CD4-positive, alpha-beta T cell (primary cell): Measurements from ENCODE around the gene PLA2G15. TPM values are rescaled to one million over a fixed set of nuclear protein-coding genes. Genes with fewer than 3 reads are reported as not detected.
A peak's percentile ranks its signal among the peaks of the same experiment; 100 is the strongest.

Experiments
- ATAC-seq: fragments of 200-7000 bp; cut with Tn5 transposase; one replicate; pipeline ENCODE4 v1.10.0; 2022; ENCODE audit warnings: mild to moderate bottlenecking; ENCODE audit not compliant: poor library complexity
- CTCF ChIA-PET: fragments of 350-600 bp; sonication (Branson Sonifier 250); formaldehyde crosslinking; loops from one replicate; lab custom pipeline; 2021; ENCODE audit warnings: antibody characterized with exemption, inconsistent platforms; lab: Charles Lee
- POLR2A ChIA-PET: fragments of 350-600 bp; sonication (Branson Sonifier 250); formaldehyde crosslinking; loops from one replicate; lab custom pipeline; 2021; ENCODE audit warnings: antibody characterized with exemption, inconsistent platforms; lab: Charles Lee
- DNase-seq, 14 experiments: peaks; one replicate each; pipeline ENCODE4 v3.0.0-alpha.2; 2013 to 2020; ENCODE audit warnings: mixed read lengths in 2 of 14
- H3K27ac ChIP-seq, 2 donors: one replicate each; pipeline versions ENCODE4 v1.5.1 to v1.7.0; 2013; ENCODE audit warnings: low read length in 2 of 2, low read depth in 1 of 2, mild to moderate bottlenecking in 1 of 2
- H3K27me3 ChIP-seq, 2 experiments: 1 replicate in 1 of 2; 2 replicates in 1 of 2; pipeline versions ENCODE4 v1.6.1 to v1.7.0; 2013; ENCODE audit warnings: low read length in 2 of 2, control low read depth in 1 of 2, mild to moderate bottlenecking in 1 of 2, moderate library complexity in 1 of 2; ENCODE audit not compliant: insufficient read depth in 2 of 2, control insufficient read depth in 1 of 2
- H3K36me3 ChIP-seq: one replicate; pipeline ENCODE4 v1.6.1; 2013; ENCODE audit warnings: low read length, control low read depth; ENCODE audit not compliant: insufficient read depth
- H3K4me1 ChIP-seq: one replicate; pipeline ENCODE4 v1.6.1; 2013; ENCODE audit warnings: low read length, control low read depth; ENCODE audit not compliant: insufficient read depth
- H3K4me3 ChIP-seq: one replicate; pipeline ENCODE4 v1.5.1; 2013; ENCODE audit warnings: mild to moderate bottlenecking, low read length, moderate library complexity
- H3K9me3 ChIP-seq, 2 experiments: 1 replicate in 1 of 2; 2 replicates in 1 of 2; pipeline versions ENCODE4 v1.6.1 to v1.7.0; 2013; ENCODE audit warnings: low read length in 2 of 2, mild to moderate bottlenecking in 2 of 2, control low read depth in 1 of 2, moderate library complexity in 1 of 2; ENCODE audit not compliant: control insufficient read depth in 1 of 2, insufficient read depth in 1 of 2
- H3K27ac Mint-ChIP-seq: one replicate; pipeline ENCODE4 v1.8.0; 2020; ENCODE audit warnings: mixed read lengths
- H3K27me3 Mint-ChIP-seq: one replicate; pipeline ENCODE4 v1.8.0; 2021; ENCODE audit warnings: mixed read lengths
- H3K36me3 Mint-ChIP-seq: one replicate; pipeline ENCODE4 v1.8.0; 2021; ENCODE audit warnings: low read depth, mixed read lengths
- H3K4me1 Mint-ChIP-seq: one replicate; pipeline ENCODE4 v1.8.0; 2021; ENCODE audit warnings: low read depth, mixed read lengths
- H3K4me3 Mint-ChIP-seq: one replicate; pipeline ENCODE4 v1.8.0; 2020; ENCODE audit warnings: mild to moderate bottlenecking, mixed read lengths
- H3K9me3 Mint-ChIP-seq: one replicate; pipeline ENCODE4 v1.8.0; 2020; ENCODE audit warnings: mixed read lengths
- CTCF ChIP-seq: fragments of 200-600 bp; IDR thresholded peaks from one replicate; pipeline ENCODE4 v1.8.0; 2022; ENCODE audit warnings: antibody characterized with exemption, mild to moderate bottlenecking
- intact Hi-C, 2 experiments: fragments of 100-400 bp; cut with DNase I in 1 of 2; cut with micrococcal nuclease in 1 of 2; formaldehyde crosslinking; loops; one replicate each; pipeline versions ENCODE4 v1.15.1 to v1.9.0; 2023 to 2025; cut with DNase I, micrococcal nuclease
- total RNA-seq, 174 experiments: library from RNA in 2 of 174; stranded (reverse) in 2 of 174; gene quantifications; one replicate each; pipeline ENCODE4 v1.2.3 and lab custom pipeline; 2021 to 2026

PLA2G15 gene
- total RNA-seq, 2 experiments from 2014 or later: 4.3 to 4.7 TPM

- intact Hi-C loops: loop anchor here (2.0 kb wide), 3 partner anchors 13 to 21 kb away; partner anchors contain the start of gene SLC7A6 (in 1 of the 2)
- H3K27ac Mint-ChIP-seq: peak overlapping the region; percentile 87
These were observed 40.5 kb downstream of the PLA2G15 start for GRCh38 chr16:68285683-68286082.

GRCh38 chr16:68286153-68287074, 41.2 kb downstream of the PLA2G15 start:
- no peaks in the 10 kb centered on the region for H3K27me3 ChIP-seq
- H3K4me1 Mint-ChIP-seq: peaks cover 94% of the 10 kb centered on the region
- H3K9me3 Mint-ChIP-seq: no peaks in the 10 kb centered on the region
- POLR2A ChIA-PET: interaction anchor here (0.6 to 14.1 kb wide), 12 partner anchors 8 to 938 kb away, joined by 3 to 271 read pairs (median 6); partner anchors contain the start of genes PRMT7, SLC7A6 and SLC7A6OS
- peak overlapping the region; percentile 20 for H3K4me3 ChIP-seq
- peaks cover 40% of the 10 kb centered on the region for H3K36me3 ChIP-seq
- peak overlapping the region; percentile 87 for H3K27ac Mint-ChIP-seq
- no peaks in the 10 kb centered on the region for H3K27me3 Mint-ChIP-seq
- H3K4me1 ChIP-seq: peaks cover 100% of the 10 kb centered on the region
- no peak for TF ChIP-seq CTCF
- peaks cover 83% of the 10 kb centered on the region for H3K36me3 Mint-ChIP-seq
- ATAC-seq (peak; percentile 60), DNase-seq (peak in 6 of 14 experiments; percentile 20 to 82 (median 62))
- no peaks in the 10 kb centered on the region for H3K9me3 ChIP-seq
- CTCF ChIA-PET: interaction anchor here (0.7 to 23.0 kb wide), 7 partner anchors 10 to 183 kb away, joined by 3 to 278 read pairs (median 7); partner anchors contain the start of gene SLC7A6
- peak overlapping the region; percentile 73 for H3K4me3 Mint-ChIP-seq
- intact Hi-C loops: loop anchor here (1.0 to 2.0 kb wide), 3 partner anchors 14 to 21 kb away; no protein-coding TSS in a partner anchor
- peak overlapping the region; percentile 73 to 80 for H3K27ac ChIP-seq

More at GRCh38 chr16:68285683-68286082, 40.5 kb downstream of the PLA2G15 start:
- Mint-ChIP-seq H3K36me3 (peaks cover 83% of the 10 kb centered on the region), H3K4me3 (peak overlapping the region; percentile 73), H3K9me3 (no peaks in the 10 kb centered on the region), H3K27me3 (no peaks in the 10 kb centered on the region), H3K4me1 (peaks cover 94% of the 10 kb centered on the region)
- no peak for TF ChIP-seq CTCF
- peak overlapping the region; percentile 20 for H3K4me3 ChIP-seq
- DNase-seq (no peak), ATAC-seq (no peak)
- peaks cover 100% of the 10 kb centered on the region for H3K4me1 ChIP-seq
- no peaks in the 10 kb centered on the region for H3K27me3 ChIP-seq
- H3K9me3 ChIP-seq: no peaks in the 10 kb centered on the region
- H3K27ac ChIP-seq: peak overlapping the region; percentile 73 to 80
- ChIA-PET POLR2A (interaction anchor here (0.6 to 14.1 kb wide), 12 partner anchors 9 to 939 kb away, joined by 3 to 271 read pairs (median 7); partner anchors contain the start of genes PRMT7, SLC7A6 and SLC7A6OS), CTCF (interaction anchor here (0.6 to 23.0 kb wide), 8 partner anchors 9 to 182 kb away, joined by 3 to 278 read pairs (median 6); partner anchors contain the start of gene SLC7A6)
- H3K36me3 ChIP-seq: peaks cover 34% of the 10 kb centered on the region
